Raji (cell line): Measurements from ENCODE around the gene MEPCE.

Source experiments
- POLR2A ChIP-seq: IDR thresholded peaks from 2 replicates; pipeline ENCODE4 v1.6.1; 2011; ENCODE audit warnings: low read depth, low read length, control low read depth; ENCODE audit not compliant: insufficient read depth

MEPCE gene

GRCh38 chr7:100467638-100468373 is 38.2 kb downstream of the MEPCE start:
- no peak for TF ChIP-seq POLR2A

GRCh38 chr7:100469227-100470044 is 39.8 kb downstream of the MEPCE start:
- no peak for TF ChIP-seq POLR2A

GRCh38 chr7:100471021-100471420 is 41.4 kb downstream of the MEPCE start:
- TF ChIP-seq POLR2A, result no peak

DNA sequence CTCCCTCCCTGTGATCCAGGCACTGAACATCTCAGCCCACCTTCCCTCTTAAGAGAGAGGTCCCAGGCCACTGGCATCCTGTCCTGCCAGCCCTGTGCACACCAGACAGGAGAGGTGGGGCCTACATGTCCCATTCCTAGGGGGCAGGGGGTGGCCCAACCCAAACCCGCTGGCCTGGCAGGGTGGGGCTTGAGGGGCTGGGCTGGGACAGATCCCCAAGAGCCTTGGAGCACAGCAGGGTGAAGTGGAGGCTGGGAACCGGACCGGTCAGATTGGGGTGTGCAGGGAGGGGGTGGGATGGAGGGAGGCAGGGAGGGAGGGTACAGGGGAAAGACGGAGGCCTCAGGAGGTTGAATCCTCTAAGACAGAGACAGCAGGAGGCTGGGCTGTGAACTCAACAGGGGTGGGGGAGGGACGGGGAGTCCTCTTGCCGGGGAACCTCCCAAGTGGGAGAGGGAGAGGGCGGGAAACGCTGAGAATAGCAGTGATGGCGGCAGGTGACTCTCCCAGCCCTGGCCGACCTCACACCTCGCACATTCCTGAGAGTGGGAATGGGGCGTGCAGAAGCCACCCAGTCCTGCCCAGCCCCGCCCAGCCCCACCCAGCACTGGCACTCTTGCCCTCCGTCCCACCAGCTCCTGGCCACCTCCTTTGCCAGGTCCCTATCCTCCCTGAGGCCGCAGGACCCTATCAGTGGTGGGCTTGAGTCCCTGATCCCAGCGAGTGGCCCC is 42.7 kb downstream of the MEPCE start:
- no peak for TF ChIP-seq POLR2A

DNA sequence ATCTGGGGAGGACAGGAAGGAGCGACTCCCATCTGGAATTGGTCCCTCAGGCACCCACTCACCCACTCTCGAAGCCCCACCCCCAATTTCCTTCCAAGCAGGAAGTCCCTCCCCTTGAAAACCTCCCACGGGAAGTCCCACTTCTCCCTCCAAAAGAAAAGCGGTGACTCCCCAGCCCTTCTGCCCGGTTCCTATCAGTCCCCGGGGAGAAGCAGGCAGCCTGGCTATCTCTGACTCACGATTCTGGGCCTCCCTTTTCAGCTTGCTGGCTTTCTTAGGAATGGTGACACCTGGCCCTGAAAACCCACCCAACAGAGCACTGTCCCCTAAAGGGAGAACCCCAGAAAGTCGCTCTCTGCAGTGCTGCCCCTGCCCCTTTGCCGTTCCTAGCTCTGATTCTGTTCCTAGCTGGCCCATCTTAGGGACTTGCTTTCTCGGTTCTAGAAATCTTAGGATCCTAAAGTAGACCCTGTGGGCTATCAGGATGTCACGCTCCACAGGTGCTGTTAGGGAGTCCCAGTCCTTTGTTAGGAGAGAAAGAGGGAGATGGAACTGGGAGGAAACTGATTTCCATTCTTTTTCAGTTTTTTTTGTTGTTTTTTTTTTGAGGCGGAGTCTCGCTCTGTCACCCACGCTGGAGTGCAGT is 43.3 kb downstream of the MEPCE start:
- TF ChIP-seq POLR2A, result no peak

GRCh38 chr7:100475549-100475948 is 45.9 kb downstream of the MEPCE start:
- TF ChIP-seq POLR2A, result no peak

GRCh38 chr7:100476101-100476780 is 46.6 kb downstream of the MEPCE start:
- TF ChIP-seq POLR2A, result no peak

- TF ChIP-seq POLR2A, result no peak
These were observed 47.6 kb downstream of the MEPCE start for GRCh38 chr7:100476903-100477870.

GRCh38 chr7:100477871-100478267 is 48.2 kb downstream of the MEPCE start:
- no peak for TF ChIP-seq POLR2A

- TF ChIP-seq POLR2A, result peak; percentile 93
These were observed 49.5 kb downstream of the MEPCE start, which contains the start of gene TSC22D4 for GRCh38 chr7:100478958-100479660. TSC22D4 (minus strand) TSS chr7:100479214; CDS start chr7:100478038, 1,176 bp downstream.

DNA sequence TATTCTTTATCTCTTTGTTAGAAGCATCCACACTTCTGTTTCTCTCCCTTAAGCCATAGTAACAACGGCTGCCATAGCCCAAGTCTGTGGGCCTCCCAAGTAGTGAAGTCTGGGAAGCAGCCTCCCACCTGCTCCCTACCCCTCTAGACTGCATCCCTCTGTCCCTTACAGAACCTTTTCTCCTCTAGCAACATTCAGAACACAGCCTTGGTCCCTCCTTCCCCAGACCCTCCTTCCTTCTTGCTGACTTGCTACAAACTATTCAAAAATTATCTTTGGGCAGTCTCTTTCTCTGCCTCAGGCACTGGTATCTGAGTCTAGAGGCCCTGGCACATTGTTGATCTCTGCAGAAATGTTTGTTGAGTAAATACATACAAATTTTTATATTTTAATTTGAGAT is 51.8 kb downstream of the MEPCE start:
- TF ChIP-seq POLR2A, result no peak

DNA sequence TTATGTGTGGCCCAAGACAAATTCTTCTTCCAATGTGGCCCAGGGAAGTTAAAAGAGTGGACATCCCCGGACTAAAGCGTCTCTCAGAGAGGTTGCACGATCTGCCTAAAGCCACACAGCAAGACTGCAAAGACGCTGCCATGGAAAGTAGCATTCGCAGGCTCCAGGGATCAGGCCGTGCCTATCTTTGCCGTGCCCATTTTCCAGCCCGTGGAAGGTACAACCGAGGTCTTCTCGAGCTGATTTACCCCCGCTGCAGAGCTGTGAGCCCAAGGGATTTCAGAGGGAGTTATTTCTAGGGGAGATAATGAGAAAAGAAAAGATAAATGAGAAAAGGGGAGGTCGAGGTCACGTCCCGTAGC is 53.1 kb downstream of the MEPCE start:
- TF ChIP-seq POLR2A, result no peak
